Measurements from ENCODE around the gene OR10V1.

DNA sequence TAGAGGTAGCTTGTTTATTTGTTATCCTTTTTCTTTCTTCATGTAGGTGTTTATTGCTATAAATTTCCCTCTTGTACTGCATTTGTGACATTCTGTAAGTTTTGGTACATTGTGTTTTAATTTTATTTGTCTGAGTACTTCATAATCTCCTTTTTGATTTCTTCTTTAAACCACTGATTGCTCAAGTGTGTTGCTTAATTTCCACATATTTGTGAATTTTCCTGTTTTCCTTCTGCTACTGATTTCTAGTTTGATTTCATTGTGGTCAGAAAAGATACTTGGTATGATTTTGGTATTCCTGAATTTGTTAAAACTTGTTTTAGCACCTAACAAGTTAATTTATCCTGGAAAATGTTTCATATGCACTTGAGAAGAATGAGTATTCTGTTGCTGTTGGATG is 15.1 kb downstream of the OR10V1 start:
- TF ChIP-seq POLR2A (IDR thresholded peaks at IDR 0.05): no peak
- TF ChIP-seq, protein P1, sequence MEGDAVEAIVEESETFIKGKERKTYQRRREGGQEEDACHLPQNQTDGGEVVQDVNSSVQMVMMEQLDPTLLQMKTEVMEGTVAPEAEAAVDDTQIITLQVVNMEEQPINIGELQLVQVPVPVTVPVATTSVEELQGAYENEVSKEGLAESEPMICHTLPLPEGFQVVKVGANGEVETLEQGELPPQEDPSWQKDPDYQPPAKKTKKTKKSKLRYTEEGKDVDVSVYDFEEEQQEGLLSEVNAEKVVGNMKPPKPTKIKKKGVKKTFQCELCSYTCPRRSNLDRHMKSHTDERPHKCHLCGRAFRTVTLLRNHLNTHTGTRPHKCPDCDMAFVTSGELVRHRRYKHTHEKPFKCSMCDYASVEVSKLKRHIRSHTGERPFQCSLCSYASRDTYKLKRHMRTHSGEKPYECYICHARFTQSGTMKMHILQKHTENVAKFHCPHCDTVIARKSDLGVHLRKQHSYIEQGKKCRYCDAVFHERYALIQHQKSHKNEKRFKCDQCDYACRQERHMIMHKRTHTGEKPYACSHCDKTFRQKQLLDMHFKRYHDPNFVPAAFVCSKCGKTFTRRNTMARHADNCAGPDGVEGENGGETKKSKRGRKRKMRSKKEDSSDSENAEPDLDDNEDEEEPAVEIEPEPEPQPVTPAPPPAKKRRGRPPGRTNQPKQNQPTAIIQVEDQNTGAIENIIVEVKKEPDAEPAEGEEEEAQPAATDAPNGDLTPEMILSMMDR (IDR thresholded peaks at IDR 0.05): no peak

All from heart left ventricle (tissue), 13 donors.